B cell (primary cell): ENCODE data around the gene AUTS2. TPM values are rescaled to one million over a fixed set of nuclear protein-coding genes. Genes with fewer than 3 reads are reported as not detected.

Experiments
- ATAC-seq: fragments of 200-7000 bp; cut with Tn5 transposase; one replicate; pipeline ENCODE4 v1.10.0; 2021; ENCODE audit warnings: low read depth, mild to moderate bottlenecking, moderate number of reproducible peaks, moderate library complexity
- CTCF ChIA-PET: fragments of 350-600 bp; sonication (Branson Sonifier 250); formaldehyde crosslinking; loops from one replicate; lab custom pipeline; 2021; ENCODE audit warnings: antibody characterized with exemption, inconsistent platforms; lab: Charles Lee
- POLR2A ChIA-PET: fragments of 350-600 bp; sonication (Branson Sonifier 250); formaldehyde crosslinking; loops from one replicate; lab custom pipeline; 2021; ENCODE audit warnings: antibody characterized with exemption; lab: Charles Lee
- DNase-seq: peaks from one replicate; pipeline ENCODE4 v3.0.0; 2013
- H2AFZ ChIP-seq: 2 replicates; pipeline ENCODE4 v1.6.1; 2012; ENCODE audit warnings: mild to moderate bottlenecking, low read depth, low read length; ENCODE audit not compliant: insufficient read depth, poor library complexity, severe bottlenecking
- H3K27ac ChIP-seq, 2 donors: 1 replicate in 1 of 2; 2 replicates in 1 of 2; pipeline ENCODE4 v1.5.1; 2012 to 2013; ENCODE audit warnings: low read length in 2 of 2, mild to moderate bottlenecking in 2 of 2, moderate library complexity in 1 of 2
- H3K27me3 ChIP-seq, 4 experiments: fragments of 200-600 bp in 1 of 4; sonication (generic) in 1 of 4; replicated peaks in 1 of 4; 1 replicate in 2 of 4; 2 replicates in 2 of 4; pipeline versions ENCODE4 v1.6.1 to v1.7.0; 2013 to 2016; ENCODE audit warnings: low read length in 3 of 4, mild to moderate bottlenecking in 2 of 4, mixed read lengths in 1 of 4, moderate library complexity in 1 of 4; ENCODE audit not compliant: insufficient read depth in 4 of 4, control insufficient read depth in 3 of 4; ENCODE audit errors: control extremely low read depth in 1 of 4
- H3K36me3 ChIP-seq, 2 experiments: replicated peaks in 1 of 2; 1 replicate in 1 of 2; 2 replicates in 1 of 2; pipeline versions ENCODE4 v1.6.1 to v1.7.1; 2013; ENCODE audit warnings: low read length in 1 of 2; ENCODE audit not compliant: insufficient read depth in 2 of 2, control insufficient read depth in 1 of 2; ENCODE audit errors: control extremely low read depth in 1 of 2, extremely low read depth in 1 of 2
- H3K4me1 ChIP-seq, 2 donors: fragments of 200-600 bp in 1 of 2; sonication (generic) in 1 of 2; 1 replicate in 1 of 2; 2 replicates in 1 of 2; pipeline versions ENCODE4 v1.5.1 to v1.6.1; 2013 to 2017; ENCODE audit warnings: low read length in 2 of 2; ENCODE audit not compliant: control insufficient read depth in 2 of 2, insufficient read depth in 2 of 2
- H3K4me2 ChIP-seq: replicated peaks from 2 replicates; pipeline ENCODE3; 2012; ENCODE audit warnings: mild to moderate bottlenecking, low read depth, low read length; ENCODE audit not compliant: poor library complexity, severe bottlenecking
- H3K4me3 ChIP-seq, 5 experiments: fragments of 200-600 bp in 1 of 5; sonication (generic) in 1 of 5; 1 replicate in 3 of 5; 2 replicates in 2 of 5; pipeline versions ENCODE4 v1.5.1 to v1.7.0; 2011 to 2016; ENCODE audit warnings: low read length in 4 of 5, mild to moderate bottlenecking in 4 of 5, low read depth in 2 of 5, control low read depth in 1 of 5, moderate library complexity in 1 of 5; ENCODE audit not compliant: insufficient read depth in 1 of 5; ENCODE audit errors: control extremely low read depth in 1 of 5, extremely low read depth in 1 of 5
- H3K79me2 ChIP-seq: fragments of 200-600 bp; sonication (generic); one replicate; pipeline ENCODE4 v1.6.0; 2016; ENCODE audit warnings: low read length; ENCODE audit not compliant: control insufficient read depth, insufficient read depth
- H3K9ac ChIP-seq: fragments of 200-600 bp; sonication (generic); 2 replicates; pipeline ENCODE4 v1.6.1; 2017; ENCODE audit warnings: mild to moderate bottlenecking, low read length, moderate library complexity
- H3K9me3 ChIP-seq, 3 donors: one replicate each; pipeline versions ENCODE4 v1.6.1 to v1.7.1; 2013; ENCODE audit warnings: low read length in 2 of 3; ENCODE audit not compliant: control insufficient read depth in 2 of 3, insufficient read depth in 1 of 3; ENCODE audit errors: control extremely low read depth in 1 of 3
- H4K20me1 ChIP-seq: 2 replicates; pipeline ENCODE4 v1.6.0; 2012; ENCODE audit warnings: mild to moderate bottlenecking, low read length; ENCODE audit not compliant: insufficient read depth, control insufficient read depth, poor library complexity, severe bottlenecking
- H3K27ac Mint-ChIP-seq: one replicate; pipeline ENCODE4 v1.8.0; 2021; ENCODE audit warnings: mixed read lengths
- H3K27me3 Mint-ChIP-seq: one replicate; pipeline ENCODE4 v1.8.0; 2021; ENCODE audit warnings: mixed read lengths
- H3K4me1 Mint-ChIP-seq: one replicate; pipeline ENCODE4 v1.8.0; 2021; ENCODE audit warnings: mixed read lengths
- H3K4me3 Mint-ChIP-seq: one replicate; pipeline ENCODE4 v1.8.0; 2021; ENCODE audit warnings: mixed read lengths
- H3K9me3 Mint-ChIP-seq: one replicate; pipeline ENCODE4 v1.8.0; 2022; ENCODE audit warnings: mixed read lengths; ENCODE audit not compliant: insufficient read depth
- CTCF ChIP-seq: fragments of 200-600 bp; IDR thresholded peaks from one replicate; pipeline ENCODE4 v1.8.0; 2022; ENCODE audit warnings: antibody characterized with exemption, mild to moderate bottlenecking
- EZH2 ChIP-seq: IDR thresholded peaks from 2 replicates; pipeline ENCODE4 v1.6.1; 2012; ENCODE audit warnings: borderline replicate concordance, low read depth, mild to moderate bottlenecking, moderate library complexity, low read length; ENCODE audit not compliant: insufficient read depth, poor library complexity, severe bottlenecking
- WGBS: methylation state at CpG from one replicate; pipeline ENCODE4 v1.1.5; 2013; ENCODE audit warnings: missing lambda C conversion rate; ENCODE audit not compliant: insufficient coverage; 5-methylcytosine and 5-hydroxymethylcytosine counted together
- intact Hi-C: fragments of 100-400 bp; cut with micrococcal nuclease; formaldehyde crosslinking; loops from one replicate; pipeline ENCODE4 v1.10.0; 2022
- polyA plus RNA-seq: library from polyadenylated mRNA; depleted of rRNA; stranded (reverse); fragments of >200 nt; gene quantifications from 2 replicates; pipeline ENCODE4 v1.2.3, GENCODE V29; 2012
- total RNA-seq, 2 donors: library from RNA; stranded (reverse); fragments of 120-200 nt in 1 of 2; gene quantifications; 1 replicate in 1 of 2; 2 replicates in 1 of 2; pipeline versions ENCODE4 v1.2.3 to v1.2.4, GENCODE V29; 2013 to 2022

Gene AUTS2
- total and polyA plus RNA-seq, 2 donors (not counting 1 experiment from before 2014, with no cell fraction given) = 22.3 to 35.0 TPM

- POLR2A ChIA-PET = no interaction called here
These were observed 12.3 kb downstream of the AUTS2 start for GRCh38 chr7:69610374-69611084.

More at GRCh38 chr7:69610374-69611084, 12.3 kb downstream of the AUTS2 start:
- intact Hi-C loops = no loop called here
- H3K27me3 ChIP-seq = no peaks in the 10 kb centered on the region
- peaks cover 14% of the 10 kb centered on the region for H3K79me2 ChIP-seq
- H3K4me3 ChIP-seq = no peak overlapping the region
- Mint-ChIP-seq H3K27me3 (peaks cover 9% of the 10 kb centered on the region), H3K9me3 (no peaks in the 10 kb centered on the region), H3K4me3 (no peak overlapping the region), H3K27ac (no peak overlapping the region), H3K4me1 (peaks cover 3% of the 10 kb centered on the region)
- TF ChIP-seq CTCF (no peak), EZH2 (no peak)
- H3K9ac ChIP-seq = no peak overlapping the region
- H4K20me1 ChIP-seq = no peaks in the 10 kb centered on the region
- no peak for ATAC-seq
- H3K4me1 ChIP-seq = no peaks in the 10 kb centered on the region
- H3K9me3 ChIP-seq = no peaks in the 10 kb centered on the region
- no peaks in the 10 kb centered on the region for H3K36me3 ChIP-seq
- DNase-seq = no peak
- WGBS = 46% methylated on average over 2 of the region's 8 CpGs
- H3K4me2 ChIP-seq = no peak overlapping the region
- H2AFZ ChIP-seq = no peak overlapping the region
- no peak overlapping the region for H3K27ac ChIP-seq
- CTCF ChIA-PET = no interaction called here
